Heart left ventricle (tissue), 16 donors: Measurements from ENCODE around the gene SEC61B. TPM values are rescaled to one million over a fixed set of nuclear protein-coding genes. Genes with fewer than 3 reads are reported as not detected.

Experiments
- ATAC-seq, 4 donors: fragments of 200-7000 bp; cut with Tn5 transposase; one replicate each; pipeline ENCODE4 v1.9.1; 2020 to 2022; ENCODE audit warnings: moderate library complexity in 4 of 4, mild to moderate bottlenecking in 3 of 4, moderate number of reproducible peaks in 1 of 4
- DNase-seq, 5 donors: peaks; one replicate each; pipeline ENCODE4 v3.0.0-alpha.2; 2020
- H3K27ac ChIP-seq, 12 donors: fragments of 200-600 bp; sonication (generic) in 4 of 12; one replicate each; pipeline versions ENCODE4 v1.5.0 to v1.8.0; 2016 to 2022; ENCODE audit warnings: mild to moderate bottlenecking in 2 of 12
- H3K27me3 ChIP-seq, 9 donors: fragments of 200-600 bp; sonication (generic) in 2 of 9; one replicate each; pipeline versions ENCODE4 v1.5.1 to v1.8.0; 2016 to 2022; ENCODE audit warnings: mild to moderate bottlenecking in 3 of 9
- H3K36me3 ChIP-seq, 9 donors: fragments of 200-600 bp; sonication (generic) in 2 of 9; one replicate each; pipeline versions ENCODE4 v1.5.0 to v1.8.0; 2018 to 2022; ENCODE audit warnings: mild to moderate bottlenecking in 2 of 9
- H3K4me1 ChIP-seq, 12 donors: fragments of 200-600 bp; sonication (generic) in 4 of 12; one replicate each; pipeline versions ENCODE4 v1.5.0 to v1.8.0; 2016 to 2022; ENCODE audit warnings: mild to moderate bottlenecking in 3 of 12
- H3K4me3 ChIP-seq, 12 donors: fragments of 200-600 bp; sonication (generic) in 4 of 12; one replicate each; pipeline versions ENCODE4 v1.5.0 to v1.8.0; 2017 to 2022; ENCODE audit warnings: mild to moderate bottlenecking in 9 of 12, moderate library complexity in 4 of 12
- H3K9me3 ChIP-seq, 12 donors: fragments of 200-600 bp; sonication (generic) in 4 of 12; one replicate each; pipeline versions ENCODE4 v1.5.0 to v1.8.0; 2016 to 2022; ENCODE audit warnings: mild to moderate bottlenecking in 1 of 12
- CTCF ChIP-seq, 12 donors: fragments of 200-600 bp; sonication (generic) in 4 of 12; IDR thresholded peaks; one replicate each; pipeline versions ENCODE4 v1.5.0 to v1.8.0; 2018 to 2022; ENCODE audit warnings: antibody characterized with exemption in 12 of 12, mild to moderate bottlenecking in 5 of 12
- POLR2A ChIP-seq, 2 donors: fragments of 450-650 bp; IDR thresholded peaks; one replicate each; pipeline ENCODE4 v1.6.1; 2017; ENCODE audit warnings: antibody characterized with exemption in 2 of 2, mild to moderate bottlenecking in 2 of 2, moderate library complexity in 2 of 2
- WGBS, 4 donors: extraction: QIAGEN DNeasy Blood & Tissue Kit in 2 of 4; methylation state at CpG; one replicate each; pipeline versions ENCODE4 v1.1.5 to v1.1.7; 2013 to 2018; 5-methylcytosine and 5-hydroxymethylcytosine counted together
- intact Hi-C, 10 donors: fragments of 100-400 bp; cut with DNase I; formaldehyde crosslinking; loops; one replicate each; pipeline versions ENCODE4 v1.11.1 to v1.14.2; 2022
- polyA plus RNA-seq, 2 donors: library from polyadenylated mRNA; stranded (reverse); fragments of 200-250 nt; gene quantifications; one replicate each; pipeline ENCODE4 v1.2.3, GENCODE V29; 2013
- total RNA-seq, 9 donors: library from RNA; depleted of rRNA in 2 of 9; stranded (reverse); fragments of >200 nt in 2 of 9; fragmentation: NEBNext Ultra II Directional in 3 of 9; extraction: Animal tissue kit (Norgen Biotek cat#: 25700) in 3 of 9; gene quantifications; one replicate each; pipeline versions ENCODE4 v1.1.0 to v1.2.4, GENCODE V29; 2016 to 2023
- donor health status: ischemic (EF 13 %, LVEDD 7.1; RV severe dilation, severe dysfunction).
- donor health status: healthy with polysubstance abuse.
- donor health status: DM: no; HTN: yes; CAD: no.
- donor health status: DM: no; HTN: no; CAD: no.
- donor health status: ischemic (EF 25% LVEDD 6.9; RV normal size, moderate dysfunction).
- donor health status: ischemic (EF 25% LVEDD 5.7; RV mildly dilated, moderate dysfunction).
- donor health status: healthy.
- donor health status: DM: yes; HTN: yes; CAD: no.
- donor health status: ischemic (EF 35%, LVEDD 5.7; RV mildly dilated, moderate dysfunction).
- donor health status: nonischemic (EF 11% LVEDD 7.7; RV severe dilation, severe dysfunction).
- donor health status: DM: yes; HTN: yes; CAD: no.
- donor health status: PGD.
- donor health status: ischemic (EF 29% LVEDD 5.4; RV normal size, mild dysfunction).
- donor health status: nonischemic (EF 23%, LVEDD 6.1; RV moderate dilation, normal function).

Gene SEC61B
- total and polyA plus RNA-seq, 11 donors = 29.9 to 165 (median 40.6) TPM

DNA sequence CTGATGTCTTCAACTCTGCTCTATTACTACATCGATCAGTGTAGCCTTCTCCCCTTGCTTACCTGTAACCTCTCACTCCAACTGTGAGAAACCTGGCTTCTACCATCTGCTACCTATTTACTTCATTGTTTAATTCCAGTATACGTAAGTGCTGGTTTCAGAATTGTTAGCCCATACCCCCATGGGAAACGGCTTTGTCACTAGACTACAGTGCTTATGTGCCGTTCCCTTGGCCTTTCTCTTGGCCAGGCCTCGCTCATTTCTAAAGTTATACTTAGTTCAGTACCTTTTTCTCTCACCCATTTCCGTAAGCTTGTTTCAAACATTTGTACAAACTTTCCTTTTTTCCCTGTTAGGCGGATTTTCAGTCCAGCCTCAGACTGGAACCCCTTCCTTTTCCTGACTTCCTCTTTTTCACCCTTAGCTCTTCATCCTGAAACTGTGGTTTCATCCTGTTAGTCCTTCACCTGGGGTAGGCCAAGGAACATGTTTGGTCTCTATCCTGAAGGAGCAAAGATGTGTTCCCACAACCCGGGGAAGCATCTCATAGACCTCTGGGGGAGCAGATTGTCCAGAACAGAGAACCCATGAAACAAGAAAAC is 22.0 kb upstream of the SEC61B start:
- Histone ChIP-seq H3K4me1 (no peaks in the 10 kb centered on the region), H3K9me3 (no peaks in the 10 kb centered on the region), H3K27ac (no peak overlapping the region), H3K36me3 (no peaks in the 10 kb centered on the region), H3K27me3 (no peaks in the 10 kb centered on the region), H3K4me3 (no peak overlapping the region)
- ATAC-seq = no peak
- no peak for DNase-seq
- TF ChIP-seq CTCF (IDR thresholded peaks at IDR 0.05) (no peak), POLR2A (IDR thresholded peaks at IDR 0.05) (no peak)
- WGBS, 4 donors = 83 to 91% (median 89%) methylated on average over 8 of the region's 8 CpGs
- intact Hi-C loops = no loop called here

GRCh38 chr9:99201603-99202002 is 20.5 kb upstream of the SEC61B start:
- no peaks in the 10 kb centered on the region for H3K27me3 ChIP-seq
- intact Hi-C loops = no loop called here
- ATAC-seq = no peak
- no peaks in the 10 kb centered on the region for H3K9me3 ChIP-seq
- H3K4me1 ChIP-seq = no peaks in the 10 kb centered on the region
- 71 to 86% (median 77%) methylated on average over 5 of the region's 5 CpGs for WGBS, 4 donors
- H3K27ac ChIP-seq = no peak overlapping the region
- no peaks in the 10 kb centered on the region for H3K36me3 ChIP-seq
- no peak overlapping the region for H3K4me3 ChIP-seq
- no peak for DNase-seq
- TF ChIP-seq CTCF (IDR thresholded peaks at IDR 0.05) (no peak), POLR2A (IDR thresholded peaks at IDR 0.05) (no peak)

DNA sequence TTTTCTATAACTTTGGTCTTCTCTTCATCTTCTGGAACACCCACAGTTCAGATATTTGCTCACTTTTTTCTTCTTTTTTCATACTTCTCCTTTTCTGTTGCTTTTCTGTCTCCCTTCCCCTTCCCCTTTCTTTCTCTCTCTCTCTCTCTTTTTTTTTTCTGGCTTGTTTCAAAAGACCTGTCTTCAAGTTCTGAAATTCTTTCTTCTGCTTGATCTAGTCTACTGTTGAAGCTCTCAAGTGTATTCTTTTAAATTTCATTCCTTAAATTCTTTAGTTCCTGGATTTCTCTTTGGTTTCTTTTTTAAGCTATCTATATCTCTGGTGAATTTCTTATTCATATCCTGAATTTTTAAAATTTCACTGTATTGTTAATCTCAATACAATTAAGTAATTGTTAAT is 11.5 kb upstream of the SEC61B start:
- no peak for DNase-seq

DNA sequence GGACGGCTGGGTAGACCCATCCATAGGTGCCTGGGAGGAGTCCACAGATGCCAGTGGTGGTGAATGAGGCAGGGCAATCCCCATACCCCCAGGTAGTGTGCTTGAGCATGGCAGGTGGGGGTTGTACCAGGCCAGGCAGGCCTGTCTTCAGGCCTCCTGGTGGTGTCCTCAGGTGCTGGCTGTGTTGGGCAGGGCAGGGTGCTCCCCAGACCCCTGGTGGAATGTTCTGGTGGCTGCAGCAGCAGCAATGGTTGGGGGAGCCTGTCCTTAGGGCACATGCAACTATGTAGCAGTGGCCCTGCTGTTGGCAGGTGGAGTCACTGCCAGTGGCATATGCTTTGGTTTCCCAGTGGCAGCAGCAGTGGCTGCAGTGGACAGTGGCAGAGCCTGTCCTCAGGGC is 10.3 kb upstream of the SEC61B start:
- DNase-seq (no peak), ATAC-seq (peak in 2 of 4 donors; percentile 26 to 49)
- no peak overlapping the region for H3K27ac ChIP-seq
- H3K27me3 ChIP-seq = no peaks in the 10 kb centered on the region
- peaks cover 0 to 29% (median 0%) of the 10 kb centered on the region in 12 donors for H3K9me3 ChIP-seq
- no peak overlapping the region for H3K4me3 ChIP-seq
- no peak for TF ChIP-seq POLR2A (IDR thresholded peaks at IDR 0.05)
- no peak for TF ChIP-seq CTCF (IDR thresholded peaks at IDR 0.05)
- H3K36me3 ChIP-seq = peaks cover 0 to 13% (median 2%) of the 10 kb centered on the region in 9 donors
- 89 to 91% (median 90%) methylated on average over 1 of the region's 1 CpG for WGBS, 4 donors
- intact Hi-C loops = no loop called here
- H3K4me1 ChIP-seq = peaks cover 0 to 5% (median 0%) of the 10 kb centered on the region in 12 donors

More for the DNA sequence above, 11.5 kb upstream of the SEC61B start:
- TF ChIP-seq CTCF (IDR thresholded peaks at IDR 0.05) (no peak), POLR2A (IDR thresholded peaks at IDR 0.05) (no peak)
- Histone ChIP-seq H3K4me1 (peaks cover 0 to 5% (median 0%) of the 10 kb centered on the region in 12 donors), H3K36me3 (peaks cover 0 to 8% (median 0%) of the 10 kb centered on the region in 9 donors), H3K4me3 (no peak overlapping the region), H3K9me3 (peaks cover 0 to 29% (median 0%) of the 10 kb centered on the region in 12 donors), H3K27me3 (no peaks in the 10 kb centered on the region), H3K27ac (no peak overlapping the region)
- intact Hi-C loops = no loop called here
- ATAC-seq = no peak
